Limb (tissue), 2 donors: Measurements from ENCODE around the gene AUH.

Experiments used
- DNase-seq, 2 donors: peaks; one replicate each; pipeline ENCODE4 v3.0.0-alpha.2; 2016; ENCODE audit errors: extremely low spot score in 2 of 2

The AUH gene

GRCh38 chr9:91166796-91167366, 194.8 kb downstream of the AUH start:
- DNase-seq = no peak

GRCh38 chr9:91164724-91165520, 196.8 kb downstream of the AUH start:
- peak in 1 of 2 donors; percentile 49 for DNase-seq
